NOMO-1 (cell line): ENCODE results near the gene CALR.
"Not testable (repeated sequence)": the region's sequence is repeated elsewhere in the genome, so short reads cannot be mapped to it uniquely, and the experiment has no call there.

Experiments used
- DNase-seq, 2 experiments: peaks; one replicate each; lab custom pipeline; 2025; ENCODE audit not compliant: unreplicated experiment in 2 of 2; lab: John Stamatoyannopoulos, UW

Gene CALR

DNA sequence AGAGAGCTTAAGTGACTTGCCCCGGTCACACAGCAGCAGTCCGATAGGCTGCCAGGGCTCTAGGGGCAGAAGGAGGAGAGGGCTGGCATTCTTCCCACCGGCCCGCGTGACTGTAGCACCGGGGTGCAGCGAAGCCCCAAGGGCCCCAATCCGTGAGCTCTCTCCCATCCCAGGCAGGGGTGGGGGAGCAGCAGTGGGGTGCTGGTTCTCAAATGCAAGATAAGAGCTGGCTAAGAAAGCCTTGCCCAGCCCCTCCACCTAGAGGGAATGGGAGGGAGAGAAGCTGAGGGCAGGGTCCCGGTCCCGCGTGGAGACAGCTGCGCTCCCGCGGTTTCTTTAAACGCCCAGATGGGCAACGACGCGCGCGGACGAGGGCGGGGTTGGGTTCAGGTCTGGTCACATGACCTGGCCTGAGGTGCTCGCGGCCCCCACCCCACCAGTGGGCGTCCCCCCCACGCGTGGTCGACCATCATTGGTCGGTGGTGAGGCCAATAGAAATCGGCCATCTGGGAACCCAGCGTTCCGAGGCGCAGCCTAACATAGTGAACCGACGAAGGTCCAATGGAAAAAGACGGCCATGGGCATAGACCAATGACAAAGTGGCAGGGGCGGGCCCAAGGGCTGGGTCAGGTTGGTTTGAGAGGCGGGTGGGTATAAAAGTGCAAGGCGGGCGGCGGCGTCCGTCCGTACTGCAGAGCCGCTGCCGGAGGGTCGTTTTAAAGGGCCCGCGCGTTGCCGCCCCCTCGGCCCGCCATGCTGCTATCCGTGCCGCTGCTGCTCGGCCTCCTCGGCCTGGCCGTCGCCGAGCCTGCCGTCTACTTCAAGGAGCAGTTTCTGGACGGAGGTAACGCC lies at the start of gene CALR:
Gene CALR, plus strand, starts transcription at position 683 of the 852 bp plus-strand sequence. Its CDS starts 71 bp downstream, at position 754.
- peak; percentile 98 to 100 for DNase-seq

DNA sequence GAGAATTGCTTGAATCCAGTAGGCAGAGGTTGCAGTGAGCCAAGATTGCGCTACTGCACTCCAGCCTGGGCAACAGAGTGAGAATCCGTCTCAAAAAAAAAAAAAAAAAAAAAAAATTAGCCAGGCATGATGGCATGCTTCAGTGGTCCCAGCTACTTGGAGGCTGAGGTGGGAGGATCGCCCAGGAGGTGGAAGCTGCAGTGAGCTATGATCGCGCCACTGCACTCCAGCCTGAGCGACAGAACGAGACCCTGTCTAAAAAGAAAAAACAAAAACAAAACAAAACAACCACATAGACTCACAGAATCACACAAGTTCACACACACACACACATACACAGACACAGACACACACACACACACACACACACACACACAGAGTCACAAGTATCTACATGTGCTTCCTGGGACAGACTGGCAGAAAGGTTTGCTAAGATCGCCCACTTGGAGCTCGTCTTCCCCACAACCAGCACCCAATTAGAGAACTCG lies 48.1 kb upstream of the CALR start:
- DNase-seq, result not testable (repeated sequence)

DNA sequence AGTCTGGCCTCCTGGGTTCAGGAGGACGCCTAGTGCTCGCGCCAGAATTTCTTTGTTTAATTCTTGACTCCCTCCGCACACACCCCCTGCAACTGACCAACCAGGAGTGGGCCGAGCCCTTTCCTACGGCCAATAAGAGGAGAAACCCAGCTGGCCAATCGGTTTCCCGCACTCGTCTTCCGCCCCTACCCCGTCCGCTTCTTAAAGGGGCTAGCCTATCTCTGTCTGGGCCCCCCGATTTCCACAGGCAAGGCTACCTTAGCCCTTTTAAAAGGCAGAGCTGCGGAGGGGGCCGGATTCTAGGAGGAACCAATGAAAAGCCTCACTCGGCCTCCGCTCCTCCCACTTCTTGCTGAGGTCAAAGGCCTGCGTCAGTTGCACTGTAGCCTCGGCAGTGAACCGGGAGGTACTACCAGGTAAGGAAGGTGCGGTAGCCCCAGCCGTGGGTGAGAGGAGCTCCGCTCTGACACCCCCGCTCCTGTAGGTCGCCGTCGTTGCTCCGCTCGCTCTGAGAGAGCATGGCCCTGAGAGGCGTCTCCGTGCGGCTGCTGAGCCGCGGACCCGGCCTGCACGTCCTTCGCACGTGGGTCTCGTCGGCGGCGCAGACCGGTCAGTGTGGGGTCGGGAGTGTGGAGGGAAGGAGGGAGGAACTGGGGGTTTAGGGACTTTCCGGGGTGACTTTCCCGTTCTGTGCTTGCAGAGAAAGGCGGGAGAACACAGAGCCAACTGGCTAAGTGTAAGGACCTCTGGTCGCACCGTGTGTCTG lies 47.4 kb upstream of the CALR start, which contains the start of gene GCDH:
Gene GCDH, plus strand, starts transcription at position 374 of the 766 bp plus-strand sequence. Its CDS starts 145 bp downstream, at position 519.
- peak; percentile 100 for DNase-seq

DNA sequence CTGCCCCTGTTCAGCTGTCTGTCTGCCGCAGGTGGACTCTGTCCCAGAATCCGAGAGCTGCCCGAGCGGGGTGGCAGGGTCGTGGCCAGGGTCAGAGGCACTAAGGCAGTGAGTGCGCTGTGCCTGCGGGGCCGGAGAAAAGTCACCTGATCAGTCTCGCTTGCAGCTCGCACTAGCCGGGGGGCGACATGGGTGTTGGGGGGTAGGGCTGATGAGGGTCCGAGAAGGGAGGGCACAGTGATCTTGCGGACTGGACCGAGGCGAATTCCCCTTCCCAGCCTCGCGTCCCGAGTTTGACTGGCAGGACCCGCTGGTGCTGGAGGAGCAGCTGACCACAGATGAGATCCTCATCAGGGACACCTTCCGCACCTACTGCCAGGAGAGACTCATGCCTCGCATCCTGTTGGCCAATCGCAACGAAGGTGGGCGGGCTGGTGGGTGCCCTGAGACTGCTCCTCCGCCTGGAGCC lies 46.8 kb upstream of the CALR start:
- no peak for DNase-seq

DNA sequence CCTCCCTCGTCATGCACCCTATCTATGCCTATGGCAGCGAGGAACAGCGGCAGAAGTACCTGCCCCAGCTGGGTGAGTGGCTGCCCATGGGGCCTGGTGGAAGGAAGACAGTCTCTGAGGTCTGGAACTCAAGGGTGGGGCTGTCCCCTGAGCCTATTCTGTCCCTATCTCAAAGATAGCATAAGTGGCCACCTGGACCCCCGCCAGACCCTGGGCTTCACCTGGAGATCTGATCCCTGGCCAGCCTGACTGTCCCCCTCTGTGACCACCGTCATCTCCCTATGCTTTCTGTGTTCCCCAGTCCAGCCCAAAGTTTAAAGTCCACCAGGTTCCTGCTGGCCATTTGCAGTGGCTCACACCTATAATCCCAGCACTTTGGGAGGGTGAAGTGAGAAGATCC lies 44.8 kb upstream of the CALR start:
- DNase-seq, result no peak

DNA sequence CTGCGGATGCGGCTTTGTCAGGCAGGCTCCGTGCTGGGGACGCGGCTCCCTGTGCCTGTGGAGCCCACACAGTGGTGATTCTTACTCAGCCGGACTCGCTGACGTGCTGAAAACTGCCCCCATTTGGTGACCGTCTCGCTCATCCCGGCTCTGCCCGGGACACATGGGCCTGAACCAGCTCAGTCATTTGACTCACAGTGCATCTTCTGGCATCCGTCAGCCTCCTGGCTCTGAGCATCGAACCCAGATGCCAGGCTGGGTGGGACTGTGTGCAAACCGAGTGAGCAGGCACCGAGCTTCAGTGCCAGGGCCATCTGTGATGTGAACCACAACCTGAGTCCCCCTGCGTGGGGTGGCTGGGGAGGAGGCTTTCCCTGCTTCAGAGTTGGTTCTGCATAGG lies 41.9 kb upstream of the CALR start:
- no peak for DNase-seq

DNA sequence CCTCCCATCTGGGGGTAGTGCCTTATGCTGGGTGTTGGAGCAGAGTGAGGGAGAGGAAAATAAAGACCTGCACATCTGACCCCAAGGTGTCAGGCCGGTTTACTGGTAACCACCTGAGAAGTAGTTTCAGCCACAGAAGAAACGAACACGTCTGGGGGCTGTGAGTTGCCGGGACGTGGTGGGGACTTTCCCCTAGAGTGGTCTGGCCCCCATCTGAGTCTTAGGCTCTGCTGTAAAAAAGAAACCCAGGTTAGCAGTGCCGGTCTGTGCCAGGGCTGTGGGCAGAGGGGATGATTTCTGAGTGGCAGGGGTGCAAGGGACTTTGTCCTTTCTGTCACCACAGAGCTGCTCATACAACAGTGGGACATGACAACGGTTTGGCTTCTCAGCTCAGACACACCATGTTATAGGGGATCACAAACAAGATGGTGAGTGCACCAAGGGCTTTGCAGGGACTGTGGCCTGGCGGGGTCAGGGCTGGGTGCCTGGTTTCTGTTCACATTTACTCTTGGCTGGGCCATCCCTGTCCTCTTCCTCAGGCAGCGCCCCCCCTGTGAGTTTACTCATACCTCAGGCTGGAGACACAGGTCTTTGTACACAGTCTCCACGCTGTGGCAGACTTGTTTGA lies 38.4 kb upstream of the CALR start:
- DNase-seq, result no peak

DNA sequence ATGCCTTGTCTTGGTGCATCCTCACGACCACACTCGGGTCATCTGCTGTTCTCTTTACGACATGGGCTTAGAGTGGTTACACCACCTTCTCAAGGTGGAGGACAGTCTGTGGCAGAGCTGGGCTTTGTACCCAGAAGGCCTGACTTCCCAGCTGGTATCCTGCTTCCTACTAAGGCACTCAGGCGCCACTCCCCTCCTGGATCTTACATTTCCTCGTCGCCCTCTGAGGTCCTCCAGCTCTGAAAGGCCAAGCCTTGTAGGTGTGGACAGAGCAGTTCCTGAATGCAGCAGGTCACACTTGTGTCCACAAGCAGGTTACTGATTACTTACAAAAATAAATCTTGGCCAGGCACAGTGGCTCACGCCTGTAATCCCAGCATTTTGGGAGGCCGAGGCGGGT lies 31.2 kb upstream of the CALR start:
- DNase-seq, result no peak

DNA sequence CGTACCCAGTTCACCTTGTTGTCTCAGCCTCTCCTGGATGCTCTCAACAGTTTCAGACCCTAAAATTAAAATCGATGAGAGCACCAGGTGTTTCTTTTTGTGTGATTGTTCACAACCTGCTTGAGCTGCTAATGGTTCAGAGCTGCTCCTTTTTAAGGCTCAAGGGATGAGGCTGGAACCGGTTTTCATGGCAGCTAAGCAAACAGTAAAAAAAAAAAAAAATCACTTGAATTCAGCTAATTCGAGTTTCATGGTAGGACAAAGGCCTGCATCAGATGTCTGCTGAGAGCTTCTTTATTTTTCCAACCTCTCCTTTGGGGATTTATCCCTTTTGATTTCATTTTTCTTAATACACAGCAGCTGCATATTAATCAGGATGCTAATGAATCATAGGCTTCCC lies 25.8 kb upstream of the CALR start:
- no peak for DNase-seq

DNA sequence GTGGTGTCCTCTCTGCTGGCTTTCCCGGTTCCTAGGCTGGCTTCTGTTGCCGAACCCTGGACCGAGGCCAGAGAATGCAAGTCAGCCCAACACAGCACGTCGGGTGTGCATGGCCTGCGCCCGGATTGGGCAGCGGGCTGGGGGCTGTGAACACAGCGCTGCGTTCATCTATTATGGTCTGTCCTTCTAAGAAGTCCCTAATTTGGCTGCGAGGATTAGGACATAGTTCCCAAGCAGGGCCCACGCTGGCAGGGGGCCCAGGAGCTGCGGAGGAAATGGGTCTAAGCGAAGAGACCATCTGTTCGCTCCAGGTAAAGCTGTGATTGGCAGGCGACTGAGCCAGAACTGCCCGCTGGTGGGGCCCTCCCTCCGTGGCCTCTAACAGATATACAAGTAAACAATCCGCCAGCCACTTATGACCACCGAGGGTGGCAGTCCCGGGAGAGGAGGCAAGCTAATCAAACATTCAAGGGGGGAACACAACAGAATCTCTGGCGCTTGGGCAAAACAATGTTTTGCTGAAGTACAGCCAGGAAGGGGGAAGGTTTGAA lies 25.3 kb upstream of the CALR start:
- DNase-seq, result no peak

DNA sequence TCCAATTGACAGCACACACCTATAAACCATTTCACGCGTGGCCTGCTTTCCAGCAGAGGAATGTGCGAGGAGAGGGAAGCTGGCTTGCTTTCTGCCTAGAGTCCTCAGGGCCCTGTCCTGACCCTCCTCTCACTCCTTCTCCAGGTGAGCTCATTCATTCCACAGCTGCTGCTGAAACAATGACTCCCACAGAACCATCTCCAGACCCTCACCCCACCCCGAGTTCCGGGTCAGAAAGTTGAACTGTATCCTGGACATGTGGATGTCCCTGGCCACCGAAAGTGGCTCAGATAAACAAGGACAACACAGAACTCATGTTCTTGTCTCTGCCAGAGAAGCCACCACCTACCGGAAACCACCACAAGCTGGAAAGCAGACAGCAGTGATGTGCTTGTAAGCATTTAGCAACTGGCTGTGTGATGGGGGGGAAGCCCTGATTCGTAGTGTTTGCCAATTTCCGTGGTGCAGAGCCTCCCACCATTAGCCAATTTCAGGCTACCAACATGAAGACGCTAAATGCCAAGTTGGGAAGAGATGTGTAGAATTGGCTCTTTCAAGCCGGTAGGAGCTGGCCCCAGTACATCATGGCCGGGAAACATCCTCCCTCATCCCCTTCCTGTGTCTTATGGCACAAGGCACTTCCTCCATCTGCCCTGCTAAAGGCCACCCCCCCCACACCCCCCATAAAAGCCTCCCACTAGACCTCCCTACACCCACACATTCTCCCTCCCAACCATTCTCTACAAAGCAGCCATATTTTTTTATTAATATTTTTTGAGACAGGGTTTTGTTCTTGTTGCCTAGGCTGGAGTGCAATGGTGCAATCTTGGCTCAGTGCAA lies 24.3 kb upstream of the CALR start:
- DNase-seq, result peak; percentile 70 to 73

DNA sequence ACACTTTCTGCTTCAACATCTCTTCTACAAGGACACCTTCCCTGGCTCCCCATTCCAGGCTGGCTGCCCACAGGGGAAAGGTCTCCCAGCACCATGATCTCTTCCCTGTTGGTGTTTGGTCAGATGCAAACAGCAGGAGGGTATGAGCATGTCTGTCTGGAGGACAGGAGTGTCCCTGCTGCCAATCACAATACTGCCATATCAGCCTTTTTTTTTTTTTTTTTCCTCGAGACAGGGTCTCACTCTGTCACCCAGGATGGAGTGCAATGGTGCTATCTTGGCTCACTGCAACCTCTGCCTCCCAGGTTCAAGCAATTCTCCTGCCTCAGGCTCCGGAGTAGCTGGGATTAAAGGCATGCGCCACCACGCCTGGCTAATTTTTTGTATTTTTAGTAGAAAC lies 22.5 kb upstream of the CALR start:
- DNase-seq, result not testable (repeated sequence)

DNA sequence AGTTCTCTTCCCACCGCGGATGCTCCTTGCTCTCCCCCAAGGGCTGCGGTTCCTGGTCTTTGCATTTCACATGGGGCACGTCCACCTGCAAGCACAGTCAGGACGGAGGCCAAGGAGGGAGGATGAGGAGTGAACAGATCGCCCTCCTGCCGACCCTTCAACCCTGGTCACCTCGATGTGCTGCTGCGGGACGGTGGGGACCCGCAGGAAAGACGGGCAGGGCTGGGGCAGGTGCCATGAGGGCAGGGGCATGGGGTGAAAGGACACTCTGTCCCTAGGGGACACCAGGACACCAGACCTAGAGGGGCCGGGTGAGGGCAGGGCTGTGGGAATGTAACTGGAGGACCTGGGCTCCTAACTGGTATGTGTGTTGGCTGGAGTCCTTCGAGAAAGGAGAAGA lies 20.2 kb upstream of the CALR start:
- no peak for DNase-seq

DNA sequence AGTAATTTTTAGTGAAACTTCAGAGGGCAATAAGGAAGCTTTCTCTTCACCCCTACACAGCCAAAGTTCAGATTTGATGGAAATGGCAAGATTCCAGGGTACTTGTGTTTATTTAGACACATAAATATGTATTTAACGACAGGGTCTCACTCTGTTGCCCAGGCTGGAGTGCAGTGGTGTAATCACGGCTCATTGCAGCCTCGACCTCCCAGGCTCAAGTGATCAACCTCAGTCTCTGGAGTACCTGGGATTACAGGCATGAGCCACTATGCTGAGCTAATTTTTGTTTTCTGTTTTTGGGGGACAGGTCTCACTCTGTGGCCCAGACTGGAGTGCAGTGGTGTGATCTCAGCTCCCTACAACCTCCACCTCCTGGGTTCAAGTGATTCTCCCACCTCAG lies 17.4 kb upstream of the CALR start:
- no peak for DNase-seq

DNA sequence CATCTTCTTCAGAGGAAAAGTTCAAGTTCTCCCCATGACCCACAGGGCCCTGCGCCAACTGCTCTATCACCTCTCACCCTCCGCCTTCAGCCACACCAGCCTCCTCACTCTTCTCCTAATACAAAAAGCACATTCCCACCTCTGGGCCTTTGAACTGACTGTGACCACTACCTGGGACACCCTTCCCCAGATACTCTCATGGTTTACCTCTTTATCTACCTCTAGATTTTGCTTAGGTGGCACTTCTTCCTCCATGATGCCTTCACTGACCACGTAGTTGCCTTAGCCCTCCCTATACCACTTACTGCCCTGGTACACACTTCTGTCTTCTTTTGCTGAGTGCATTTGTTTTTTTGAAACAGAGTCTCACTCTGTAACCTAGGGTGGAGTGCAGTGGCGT lies 15.4 kb upstream of the CALR start:
- DNase-seq, result no peak

DNA sequence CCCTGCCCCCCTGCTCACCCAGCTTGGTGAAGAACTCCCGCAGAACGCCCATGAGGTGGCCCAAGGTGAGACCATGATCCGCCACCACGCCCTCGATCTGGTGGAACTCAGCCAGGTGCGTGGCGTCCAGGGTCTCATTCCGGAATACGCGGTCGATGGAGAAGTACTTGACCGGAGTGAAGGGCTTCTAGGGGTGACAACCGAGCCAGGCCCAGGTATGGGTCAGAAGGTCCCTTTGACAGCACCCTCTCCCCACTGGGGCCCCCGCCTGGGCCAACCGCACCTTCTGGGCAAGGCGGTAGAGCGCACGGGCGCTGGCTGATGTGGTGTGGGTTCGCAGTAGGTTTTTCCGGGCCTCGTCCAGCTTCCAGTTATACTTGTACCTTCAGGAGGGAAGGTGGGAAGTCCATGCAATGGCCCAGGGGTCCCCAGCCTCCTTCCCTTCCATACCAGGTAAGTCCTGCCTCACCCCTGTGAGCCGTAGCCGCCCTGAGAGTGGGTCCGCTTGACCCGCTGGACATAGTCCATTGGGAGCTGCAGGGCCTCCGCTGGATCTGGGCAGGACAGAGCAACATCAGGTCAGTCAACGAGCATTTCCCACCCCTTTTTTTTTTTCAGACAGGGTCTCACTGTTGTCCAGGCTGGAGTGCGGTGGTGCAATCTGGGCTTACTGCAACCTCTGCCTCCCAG lies 13.6 kb upstream of the CALR start:
- DNase-seq, result no peak

DNA sequence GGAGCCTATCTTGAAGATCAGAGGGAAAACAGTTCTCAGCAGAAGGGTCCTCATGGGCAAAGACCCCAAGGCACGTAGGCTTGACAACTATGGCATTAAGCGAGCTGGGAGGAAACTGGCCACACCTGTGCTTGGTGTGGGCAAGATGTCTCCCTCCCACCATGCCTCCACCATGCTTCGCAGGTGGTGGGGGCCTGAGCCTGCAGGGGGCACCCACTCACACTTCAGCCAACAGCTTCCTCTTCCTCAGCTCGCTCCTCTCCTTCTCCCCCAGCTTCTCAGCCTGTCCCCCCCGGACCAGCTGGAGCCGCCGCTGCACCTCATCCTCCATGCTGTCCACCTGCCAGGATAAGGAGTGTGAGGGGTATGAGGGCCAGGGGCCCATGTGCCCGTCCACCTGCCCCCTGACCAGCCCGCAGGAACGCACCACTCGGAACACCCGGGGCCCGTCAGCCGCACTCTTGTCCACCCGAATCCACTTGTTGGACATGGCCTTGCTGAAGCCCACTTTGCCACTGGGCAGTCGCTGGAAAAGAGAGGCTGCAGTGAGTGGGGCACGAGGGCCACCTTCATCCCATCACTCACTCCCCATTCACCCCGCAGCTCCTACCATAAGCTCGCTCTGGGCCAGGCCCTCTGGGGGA lies 8.3 kb upstream of the CALR start:
- DNase-seq, result no peak

DNA sequence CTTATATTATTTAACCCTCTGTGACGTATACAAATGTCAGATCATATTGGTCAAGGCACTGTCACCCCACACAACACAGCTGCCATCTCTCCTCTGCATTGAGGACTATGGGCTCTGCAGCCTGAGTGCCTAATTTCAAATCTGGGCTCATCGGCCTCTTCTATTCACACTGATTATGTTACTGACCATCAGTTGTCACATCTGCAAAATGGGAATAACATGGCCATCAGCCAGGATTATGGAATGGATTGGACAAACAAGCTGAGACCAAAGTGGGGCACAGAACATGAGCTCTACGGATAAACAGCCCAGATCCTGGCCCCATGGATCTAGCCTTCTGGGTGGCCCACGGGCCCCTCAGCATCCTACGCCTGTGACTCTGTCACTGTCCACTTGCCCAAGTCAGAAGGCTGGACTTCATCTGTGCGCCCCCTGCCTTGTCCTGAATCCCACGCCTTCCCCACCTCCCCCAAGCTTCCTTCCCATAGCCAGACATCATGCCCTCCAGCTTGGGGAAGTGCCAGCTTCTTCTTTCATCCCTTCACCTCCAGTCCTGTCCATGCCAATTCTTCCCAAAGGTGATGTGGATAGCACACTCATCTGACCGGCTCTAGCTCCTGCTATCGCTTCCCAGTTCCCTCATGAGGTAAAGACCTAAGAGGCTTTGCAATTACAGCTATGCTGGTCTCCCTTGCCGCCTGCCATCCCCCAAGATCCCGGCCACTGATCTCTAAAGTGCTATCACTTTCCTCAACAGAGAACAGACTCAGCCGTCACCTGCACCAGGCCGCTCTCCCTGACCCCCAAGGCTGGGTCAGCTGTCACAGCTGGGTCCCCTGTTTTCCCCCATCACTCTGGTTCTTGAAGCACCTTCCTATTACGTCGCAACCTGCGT lies 5.8 kb upstream of the CALR start:
- DNase-seq, result no peak
